Medulla oblongata (tissue), 1 donor: ENCODE measurements around the gene MUC5B.
"Not testable (repeated sequence)": the region's sequence is repeated elsewhere in the genome, so short reads cannot be mapped to it uniquely, and the experiment has no call there.

Experiments
- DNase-seq: peaks from one replicate; pipeline ENCODE4 v3.0.0-alpha.2; 2015; ENCODE audit errors: extremely low spot score

Gene MUC5B

DNA sequence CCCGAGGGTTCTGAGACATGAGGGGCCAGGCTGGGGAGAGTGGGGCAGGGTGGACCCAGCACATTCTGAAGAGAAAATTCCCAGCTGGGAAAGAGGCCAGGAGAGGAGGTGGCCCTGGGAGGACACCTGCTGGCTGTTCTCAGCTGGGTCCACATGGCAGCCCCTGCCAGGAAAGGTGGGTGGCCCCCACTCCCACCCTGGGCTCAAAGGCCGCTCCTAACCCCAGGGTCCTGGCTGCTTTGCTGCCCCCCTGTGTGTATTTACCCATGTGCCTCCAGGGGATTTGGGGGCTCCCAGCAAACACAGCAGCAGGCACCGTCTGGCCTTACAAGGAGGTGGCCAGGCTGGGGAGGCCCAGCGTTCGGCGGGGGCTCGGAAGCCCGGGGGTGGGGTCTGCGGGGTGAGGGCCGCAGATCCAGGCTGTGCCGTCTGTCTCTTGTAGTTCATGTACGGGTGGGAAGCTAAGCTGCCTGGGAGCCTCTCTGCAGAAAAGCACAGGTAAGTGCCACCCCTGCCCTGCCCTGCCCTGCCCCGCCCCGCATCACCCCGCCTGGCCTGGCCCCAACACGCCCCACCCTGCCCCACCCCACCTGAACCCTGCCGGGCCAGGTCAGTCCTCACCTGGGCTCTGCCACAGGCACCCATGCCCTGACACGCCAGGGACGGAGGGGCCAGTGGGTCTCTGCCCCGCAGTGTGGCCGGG is 10.6 kb downstream of the MUC5B start:
- no peak for DNase-seq

DNA sequence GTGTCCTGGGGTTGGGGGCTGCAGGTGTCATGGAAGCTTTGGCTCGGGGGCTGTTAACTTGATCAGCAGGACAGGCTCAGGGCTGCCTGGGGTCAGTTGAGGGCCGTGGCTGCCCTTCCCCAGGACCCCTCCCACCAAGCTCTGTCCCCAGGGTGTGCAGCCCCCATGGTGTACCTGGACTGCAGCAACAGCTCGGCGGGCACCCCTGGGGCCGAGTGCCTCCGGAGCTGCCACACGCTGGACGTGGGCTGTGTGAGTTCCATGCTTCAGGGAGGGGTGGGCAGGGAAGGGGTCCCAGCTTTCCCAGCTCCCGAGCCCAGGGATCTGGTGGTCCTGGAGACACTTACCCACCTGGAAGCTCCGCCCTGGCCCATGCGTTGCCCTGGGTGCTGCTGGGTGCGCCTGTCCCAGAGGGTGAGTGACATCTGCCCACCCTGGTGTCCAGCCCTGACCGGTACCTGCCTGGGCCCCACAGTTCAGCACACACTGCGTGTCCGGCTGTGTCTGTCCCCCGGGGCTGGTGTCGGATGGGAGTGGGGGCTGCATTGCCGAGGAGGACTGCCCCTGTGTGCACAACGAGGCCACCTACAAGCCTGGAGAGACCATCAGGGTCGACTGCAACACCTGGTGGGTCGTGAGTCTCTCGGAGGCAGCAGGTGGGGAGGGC is 11.3 kb downstream of the MUC5B start:
- no peak for DNase-seq

DNA sequence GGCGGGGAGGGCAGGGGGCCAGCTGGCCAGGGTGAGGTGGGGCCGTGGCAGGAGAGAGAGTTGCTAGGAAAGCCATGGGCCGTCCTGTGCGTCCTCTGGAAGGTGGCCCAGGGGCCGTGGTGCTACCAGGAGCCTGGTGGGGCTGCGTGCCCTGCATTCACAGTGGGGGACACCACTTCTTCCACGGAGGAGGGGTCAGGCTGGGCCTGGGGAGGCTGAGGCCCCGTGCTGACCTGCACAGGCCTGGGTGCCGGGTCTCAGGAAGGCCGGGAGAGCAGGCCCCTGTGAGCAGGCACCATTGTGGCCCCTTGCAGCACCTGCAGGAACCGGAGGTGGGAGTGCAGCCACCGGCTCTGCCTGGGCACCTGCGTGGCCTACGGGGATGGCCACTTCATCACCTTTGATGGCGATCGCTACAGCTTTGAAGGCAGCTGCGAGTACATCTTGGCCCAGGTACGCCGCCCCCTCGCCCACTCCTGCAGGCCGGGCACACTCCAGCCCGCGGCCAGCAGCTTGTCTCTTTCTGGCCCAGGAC is 12.0 kb downstream of the MUC5B start:
- DNase-seq = no peak

DNA sequence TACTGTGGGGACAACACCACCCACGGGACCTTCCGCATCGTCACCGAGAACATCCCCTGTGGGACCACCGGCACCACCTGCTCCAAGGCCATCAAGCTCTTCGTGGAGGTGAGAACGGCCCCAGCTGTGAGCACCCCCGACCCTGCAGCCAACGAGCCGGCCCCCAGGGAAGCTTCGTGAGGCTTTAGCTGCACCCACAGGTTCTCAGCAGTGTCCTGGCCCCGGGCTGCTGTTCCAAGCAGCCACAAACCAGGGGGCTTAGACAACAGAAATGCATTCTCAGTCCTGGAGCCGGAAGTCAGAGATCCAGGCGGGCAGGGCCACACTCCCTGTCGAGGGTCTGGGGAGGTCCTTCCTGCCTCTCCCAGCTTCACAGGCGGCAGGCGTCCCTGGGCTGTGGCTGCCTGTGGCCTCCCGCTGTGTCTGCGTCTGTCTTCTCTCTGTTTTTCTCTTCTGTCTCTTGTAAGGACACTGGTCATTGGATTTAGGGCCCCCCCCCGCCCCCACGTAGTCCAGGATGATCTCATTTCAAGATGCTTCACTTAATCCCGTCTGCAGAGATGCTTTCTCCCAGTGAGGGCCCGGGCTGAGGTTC is 12.5 kb downstream of the MUC5B start:
- no peak for DNase-seq

DNA sequence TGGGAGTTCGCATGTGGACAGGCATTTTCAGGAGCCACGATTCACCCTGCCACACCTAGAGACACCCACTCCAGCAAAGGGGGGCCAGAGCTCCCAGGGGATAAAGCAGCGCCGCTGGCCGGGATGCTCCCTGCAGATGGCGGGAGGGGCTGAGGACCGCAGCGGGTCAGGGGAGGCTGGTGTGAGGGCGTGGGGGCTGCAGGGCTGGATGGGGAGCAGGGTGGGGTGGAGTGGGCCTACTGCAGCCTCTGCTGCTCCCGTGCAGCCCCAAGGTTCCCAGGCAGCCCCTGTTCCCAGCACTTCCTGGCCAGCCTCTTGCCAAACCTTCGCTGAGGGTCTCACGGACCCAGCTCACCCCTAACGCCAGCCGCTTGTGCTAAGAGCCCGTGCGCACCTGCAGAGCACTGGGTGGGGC is 13.0 kb downstream of the MUC5B start:
- no peak for DNase-seq

DNA sequence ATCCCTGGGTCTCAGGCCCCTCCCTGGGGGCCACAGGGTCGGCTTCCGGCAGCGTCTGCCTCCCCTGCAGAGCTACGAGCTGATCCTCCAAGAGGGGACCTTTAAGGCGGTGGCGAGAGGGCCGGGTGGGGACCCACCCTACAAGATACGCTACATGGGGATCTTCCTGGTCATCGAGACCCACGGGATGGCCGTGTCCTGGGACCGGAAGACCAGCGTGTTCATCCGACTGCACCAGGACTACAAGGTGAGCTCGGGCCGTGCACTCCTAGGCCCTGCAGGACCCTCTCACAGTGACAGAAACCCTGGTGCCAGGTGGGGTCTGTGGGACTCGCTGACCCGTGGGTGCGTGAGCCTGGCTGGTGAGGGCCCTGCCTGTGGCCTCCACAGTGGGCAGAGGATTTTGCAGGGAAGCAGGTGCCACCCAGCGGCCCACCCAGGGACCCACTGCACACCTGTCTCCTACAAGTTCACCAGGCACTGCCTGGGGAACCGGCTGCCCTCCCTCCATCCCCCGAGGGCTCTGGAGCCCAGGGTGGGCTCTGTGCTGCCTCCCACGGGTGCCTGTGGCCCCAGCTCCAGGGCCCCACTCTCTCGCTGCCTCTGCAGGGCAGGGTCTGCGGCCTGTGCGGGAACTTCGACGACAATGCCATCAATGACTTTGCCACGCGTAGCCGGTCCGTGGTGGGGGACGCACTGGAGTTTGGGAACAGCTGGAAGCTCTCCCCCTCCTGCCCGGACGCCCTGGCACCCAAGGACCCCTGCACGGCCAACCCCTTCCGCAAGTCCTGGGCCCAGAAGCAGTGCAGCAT is 13.7 kb downstream of the MUC5B start:
- DNase-seq = no peak

DNA sequence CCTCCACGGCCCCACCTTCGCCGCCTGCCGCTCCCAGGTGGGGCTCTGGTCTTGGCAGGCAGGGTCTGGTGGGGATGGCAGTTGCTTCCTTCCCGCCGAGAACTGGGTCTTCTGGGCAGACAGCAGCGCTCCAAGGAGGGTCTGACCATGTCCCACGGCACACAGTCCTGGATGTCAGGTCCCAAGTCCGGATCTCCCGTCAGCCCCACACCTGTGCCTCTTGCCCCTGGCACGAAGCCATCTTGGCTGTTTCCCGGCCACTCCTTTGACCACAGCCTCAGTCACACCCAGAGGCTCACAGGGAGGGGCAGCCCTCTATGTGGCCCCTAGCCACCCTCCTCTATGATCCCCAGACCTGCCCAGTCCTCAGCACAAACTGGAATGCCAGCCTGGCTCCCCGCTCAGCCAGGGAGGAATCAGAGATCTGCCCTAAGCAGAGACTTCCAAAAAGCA is 14.3 kb downstream of the MUC5B start:
- DNase-seq = no peak

DNA sequence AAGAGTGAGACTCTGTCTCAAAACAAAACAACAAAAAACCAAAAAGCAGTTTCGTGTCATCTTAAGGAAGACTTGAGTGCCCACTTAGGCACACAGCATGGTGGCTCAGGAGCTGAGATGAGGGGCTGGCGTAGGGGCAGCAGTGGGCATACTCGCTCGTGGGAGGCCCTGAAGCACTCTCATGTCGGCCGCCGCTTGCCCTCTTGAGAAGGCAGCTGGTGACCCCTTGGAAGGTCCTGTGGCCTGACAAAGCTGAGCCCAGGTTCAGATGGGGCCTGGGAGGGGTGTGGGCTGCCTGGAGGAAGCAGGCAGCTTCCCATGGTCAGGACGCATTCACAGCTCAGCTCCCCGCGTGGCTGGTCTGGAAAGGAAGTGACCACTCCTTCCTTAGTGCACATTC is 15.0 kb downstream of the MUC5B start:
- DNase-seq = no peak

DNA sequence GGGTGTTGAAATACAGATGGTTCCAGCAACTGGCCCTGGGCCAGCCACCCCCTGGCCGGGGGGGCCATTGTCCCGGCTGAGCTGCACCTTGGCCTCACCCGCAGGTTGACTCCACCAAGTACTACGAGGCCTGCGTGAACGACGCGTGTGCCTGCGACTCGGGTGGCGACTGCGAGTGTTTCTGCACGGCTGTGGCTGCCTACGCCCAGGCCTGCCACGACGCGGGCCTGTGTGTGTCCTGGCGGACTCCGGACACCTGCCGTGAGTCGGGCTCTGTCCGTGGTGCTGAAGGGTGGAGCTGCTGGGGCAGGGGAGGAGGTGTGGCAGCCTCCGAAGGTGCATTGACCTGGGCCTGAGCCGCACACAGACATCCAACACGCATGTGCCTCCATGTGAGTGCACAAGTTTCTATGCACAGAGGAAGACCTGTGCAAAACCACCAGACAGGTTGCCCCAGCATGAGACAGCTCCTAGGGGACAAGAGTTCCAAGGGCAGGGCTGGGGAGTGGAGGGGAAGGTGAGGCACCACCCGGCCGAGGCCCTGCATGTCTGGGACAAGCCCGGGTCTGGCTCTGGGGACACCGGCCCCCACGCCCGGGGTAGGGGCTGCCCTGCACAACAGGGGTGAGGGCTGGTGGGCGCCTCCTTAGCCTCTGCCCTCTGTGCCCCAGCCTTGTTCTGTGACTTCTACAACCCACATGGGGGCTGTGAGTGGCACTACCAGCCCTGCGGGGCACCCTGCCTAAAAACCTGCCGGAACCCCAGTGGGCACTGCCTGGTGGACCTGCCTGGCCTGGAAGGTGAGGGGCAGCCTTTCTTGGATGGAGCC is 16.1 kb downstream of the MUC5B start:
- no peak for DNase-seq

DNA sequence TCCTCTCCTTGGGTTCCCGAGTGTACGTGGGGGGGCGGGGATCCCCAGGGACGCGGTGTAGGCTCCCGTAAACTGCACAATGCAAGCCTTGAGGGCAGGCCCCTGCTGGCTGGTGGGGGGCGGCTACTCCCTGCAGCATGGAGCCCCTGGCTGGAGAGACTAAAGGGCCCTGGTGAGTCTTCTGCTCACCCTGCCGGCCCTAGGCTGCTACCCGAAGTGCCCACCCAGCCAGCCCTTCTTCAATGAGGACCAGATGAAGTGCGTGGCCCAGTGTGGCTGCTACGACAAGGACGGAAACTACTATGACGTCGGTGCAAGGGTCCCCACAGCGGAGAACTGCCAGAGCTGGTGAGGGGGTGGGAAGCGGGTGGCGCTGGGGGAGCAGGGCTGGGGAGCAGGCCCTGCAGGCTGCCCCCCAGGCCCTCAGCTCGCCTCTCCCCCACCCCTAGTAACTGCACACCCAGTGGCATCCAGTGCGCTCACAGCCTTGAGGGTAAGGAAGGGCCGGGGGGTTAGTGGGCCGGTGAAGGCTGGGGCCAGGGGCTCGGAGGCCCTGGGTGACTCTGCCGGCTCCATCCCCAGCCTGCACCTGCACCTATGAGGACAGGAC is 16.8 kb downstream of the MUC5B start:
- no peak for DNase-seq

DNA sequence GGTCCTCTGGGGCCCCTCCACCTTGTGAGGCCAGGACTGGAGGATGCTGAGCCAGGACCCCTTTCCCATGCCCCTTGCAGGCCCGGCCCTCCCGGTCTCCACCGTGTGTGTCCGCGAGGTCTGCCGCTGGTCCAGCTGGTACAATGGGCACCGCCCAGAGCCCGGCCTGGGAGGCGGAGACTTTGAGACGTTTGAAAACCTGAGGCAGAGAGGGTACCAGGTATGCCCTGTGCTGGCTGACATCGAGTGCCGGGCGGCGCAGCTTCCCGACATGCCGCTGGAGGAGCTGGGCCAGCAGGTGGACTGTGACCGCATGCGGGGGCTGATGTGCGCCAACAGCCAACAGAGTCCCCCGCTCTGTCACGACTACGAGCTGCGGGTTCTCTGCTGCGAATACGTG is 17.9 kb downstream of the MUC5B start:
- no peak for DNase-seq

DNA sequence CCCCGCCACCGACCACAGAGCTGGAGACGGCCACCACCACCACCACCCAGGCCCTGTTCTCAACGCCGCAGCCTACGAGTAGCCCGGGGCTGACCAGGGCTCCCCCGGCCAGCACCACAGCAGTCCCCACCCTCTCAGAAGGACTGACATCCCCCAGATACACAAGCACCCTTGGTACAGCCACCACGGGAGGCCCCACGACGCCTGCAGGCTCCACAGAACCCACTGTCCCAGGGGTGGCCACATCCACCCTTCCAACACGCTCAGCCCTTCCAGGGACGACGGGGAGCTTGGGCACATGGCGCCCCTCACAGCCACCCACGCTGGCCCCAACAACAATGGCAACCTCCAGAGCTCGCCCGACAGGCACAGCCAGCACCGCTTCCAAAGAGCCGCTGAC is 18.8 kb downstream of the MUC5B start:
- DNase-seq = no peak

DNA sequence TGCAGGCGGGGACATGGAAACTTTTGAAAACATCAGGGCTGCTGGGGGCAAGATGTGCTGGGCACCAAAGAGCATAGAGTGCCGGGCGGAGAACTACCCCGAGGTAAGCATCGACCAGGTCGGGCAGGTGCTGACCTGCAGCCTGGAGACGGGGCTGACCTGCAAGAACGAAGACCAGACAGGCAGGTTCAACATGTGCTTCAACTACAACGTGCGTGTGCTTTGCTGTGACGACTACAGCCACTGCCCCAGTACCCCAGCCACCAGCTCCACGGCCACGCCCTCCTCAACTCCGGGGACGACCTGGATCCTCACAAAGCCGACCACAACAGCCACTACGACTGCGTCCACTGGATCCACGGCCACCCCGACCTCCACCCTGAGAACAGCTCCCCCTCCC is 19.4 kb downstream of the MUC5B start:
- DNase-seq = no peak

DNA sequence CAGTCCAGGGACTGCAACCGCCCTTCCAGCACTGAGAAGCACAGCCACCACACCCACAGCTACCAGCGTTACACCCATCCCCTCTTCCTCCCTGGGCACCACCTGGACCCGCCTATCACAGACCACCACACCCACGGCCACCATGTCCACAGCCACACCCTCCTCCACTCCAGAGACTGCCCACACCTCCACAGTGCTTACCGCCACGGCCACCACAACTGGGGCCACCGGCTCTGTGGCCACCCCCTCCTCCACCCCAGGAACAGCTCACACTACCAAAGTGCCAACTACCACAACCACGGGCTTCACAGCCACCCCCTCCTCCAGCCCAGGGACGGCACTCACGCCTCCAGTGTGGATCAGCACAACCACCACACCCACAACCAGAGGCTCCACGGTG is 19.9 kb downstream of the MUC5B start:
- DNase-seq = not testable (repeated sequence)

DNA sequence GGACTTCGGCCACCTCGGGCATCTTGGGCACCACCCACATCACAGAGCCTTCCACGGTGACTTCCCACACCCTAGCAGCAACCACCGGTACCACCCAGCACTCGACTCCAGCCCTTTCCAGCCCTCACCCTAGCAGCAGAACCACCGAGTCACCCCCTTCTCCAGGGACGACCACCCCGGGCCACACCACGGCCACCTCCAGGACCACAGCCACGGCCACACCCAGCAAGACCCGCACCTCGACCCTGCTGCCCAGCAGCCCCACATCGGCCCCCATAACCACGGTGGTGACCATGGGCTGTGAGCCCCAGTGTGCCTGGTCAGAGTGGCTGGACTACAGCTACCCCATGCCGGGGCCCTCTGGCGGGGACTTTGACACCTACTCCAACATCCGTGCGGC is 20.7 kb downstream of the MUC5B start:
- DNase-seq = not testable (repeated sequence)

DNA sequence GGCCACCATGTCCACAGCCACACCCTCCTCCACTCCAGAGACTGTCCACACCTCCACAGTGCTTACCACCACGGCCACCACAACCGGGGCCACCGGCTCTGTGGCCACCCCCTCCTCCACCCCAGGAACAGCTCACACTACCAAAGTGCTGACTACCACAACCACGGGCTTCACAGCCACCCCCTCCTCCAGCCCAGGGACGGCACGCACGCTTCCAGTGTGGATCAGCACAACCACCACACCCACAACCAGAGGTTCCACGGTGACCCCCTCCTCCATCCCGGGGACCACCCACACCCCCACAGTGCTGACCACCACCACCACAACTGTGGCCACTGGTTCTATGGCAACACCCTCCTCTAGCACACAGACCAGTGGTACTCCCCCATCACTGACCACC is 21.7 kb downstream of the MUC5B start:
- DNase-seq = not testable (repeated sequence)

DNA sequence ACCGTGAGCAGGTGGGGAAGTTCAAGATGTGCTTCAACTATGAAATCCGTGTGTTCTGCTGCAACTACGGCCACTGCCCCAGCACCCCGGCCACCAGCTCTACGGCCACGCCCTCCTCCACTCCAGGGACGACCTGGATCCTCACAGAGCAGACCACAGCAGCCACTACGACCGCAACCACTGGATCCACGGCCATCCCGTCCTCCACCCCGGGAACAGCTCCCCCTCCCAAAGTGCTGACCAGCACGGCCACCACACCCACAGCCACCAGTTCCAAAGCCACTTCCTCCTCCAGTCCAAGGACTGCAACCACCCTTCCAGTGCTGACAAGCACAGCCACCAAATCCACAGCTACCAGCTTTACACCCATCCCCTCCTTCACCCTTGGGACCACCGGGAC is 22.9 kb downstream of the MUC5B start:
- DNase-seq = not testable (repeated sequence)

DNA sequence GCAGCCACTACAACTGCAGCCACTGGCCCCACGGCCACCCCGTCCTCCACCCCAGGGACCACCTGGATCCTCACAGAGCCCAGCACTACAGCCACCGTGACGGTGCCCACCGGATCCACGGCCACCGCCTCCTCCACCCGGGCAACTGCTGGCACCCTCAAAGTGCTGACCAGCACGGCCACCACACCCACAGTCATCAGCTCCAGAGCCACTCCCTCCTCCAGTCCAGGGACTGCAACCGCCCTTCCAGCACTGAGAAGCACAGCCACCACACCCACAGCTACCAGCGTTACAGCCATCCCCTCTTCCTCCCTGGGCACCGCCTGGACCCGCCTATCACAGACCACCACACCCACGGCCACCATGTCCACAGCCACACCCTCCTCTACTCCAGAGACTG is 23.4 kb downstream of the MUC5B start:
- DNase-seq = not testable (repeated sequence)

DNA sequence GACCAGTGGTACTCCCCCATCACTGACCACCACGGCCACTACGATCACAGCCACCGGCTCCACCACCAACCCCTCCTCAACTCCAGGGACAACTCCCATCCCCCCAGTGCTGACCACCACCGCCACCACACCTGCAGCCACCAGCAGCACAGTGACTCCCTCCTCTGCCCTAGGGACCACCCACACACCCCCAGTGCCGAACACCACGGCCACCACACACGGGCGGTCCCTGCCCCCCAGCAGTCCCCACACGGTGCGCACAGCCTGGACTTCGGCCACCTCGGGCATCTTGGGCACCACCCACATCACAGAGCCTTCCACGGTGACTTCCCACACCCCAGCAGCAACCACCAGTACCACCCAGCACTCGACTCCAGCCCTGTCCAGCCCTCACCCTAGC is 24.2 kb downstream of the MUC5B start:
- not testable (repeated sequence) for DNase-seq

DNA sequence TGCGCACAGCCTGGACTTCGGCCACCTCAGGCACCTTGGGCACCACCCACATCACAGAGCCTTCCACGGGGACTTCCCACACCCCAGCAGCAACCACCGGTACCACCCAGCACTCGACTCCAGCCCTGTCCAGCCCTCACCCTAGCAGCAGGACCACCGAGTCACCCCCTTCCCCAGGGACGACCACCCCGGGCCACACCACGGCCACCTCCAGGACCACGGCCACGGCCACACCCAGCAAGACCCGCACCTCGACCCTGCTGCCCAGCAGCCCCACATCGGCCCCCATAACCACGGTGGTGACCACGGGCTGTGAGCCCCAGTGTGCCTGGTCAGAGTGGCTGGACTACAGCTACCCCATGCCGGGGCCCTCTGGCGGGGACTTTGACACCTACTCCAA is 26.1 kb downstream of the MUC5B start:
- not testable (repeated sequence) for DNase-seq

DNA sequence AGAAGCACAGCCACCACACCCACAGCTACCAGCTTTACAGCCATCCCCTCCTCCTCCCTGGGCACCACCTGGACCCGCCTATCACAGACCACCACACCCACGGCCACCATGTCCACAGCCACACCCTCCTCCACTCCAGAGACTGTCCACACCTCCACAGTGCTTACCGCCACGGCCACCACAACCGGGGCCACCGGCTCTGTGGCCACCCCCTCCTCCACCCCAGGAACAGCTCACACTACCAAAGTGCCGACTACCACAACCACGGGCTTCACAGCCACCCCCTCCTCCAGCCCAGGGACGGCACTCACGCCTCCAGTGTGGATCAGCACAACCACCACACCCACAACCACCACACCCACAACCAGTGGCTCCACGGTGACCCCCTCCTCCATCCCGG is 27.5 kb downstream of the MUC5B start:
- DNase-seq = not testable (repeated sequence)
